Activated CD4-positive, alpha-beta T cell treated with anti-CD3 and anti-CD28 coated beads, Interleukin-2, amount 50 U/mL, for 4 hours (primary cell): ENCODE data around the gene CAMK2N2.

Experiments
- DNase-seq, 2 experiments: peaks; one replicate each; pipeline ENCODE4 v3.0.0-alpha.2; 2020

CAMK2N2 gene

GRCh38 chr3:184239708-184240107 lies 21.6 kb downstream of the CAMK2N2 start:
- DNase-seq: no peak

DNA sequence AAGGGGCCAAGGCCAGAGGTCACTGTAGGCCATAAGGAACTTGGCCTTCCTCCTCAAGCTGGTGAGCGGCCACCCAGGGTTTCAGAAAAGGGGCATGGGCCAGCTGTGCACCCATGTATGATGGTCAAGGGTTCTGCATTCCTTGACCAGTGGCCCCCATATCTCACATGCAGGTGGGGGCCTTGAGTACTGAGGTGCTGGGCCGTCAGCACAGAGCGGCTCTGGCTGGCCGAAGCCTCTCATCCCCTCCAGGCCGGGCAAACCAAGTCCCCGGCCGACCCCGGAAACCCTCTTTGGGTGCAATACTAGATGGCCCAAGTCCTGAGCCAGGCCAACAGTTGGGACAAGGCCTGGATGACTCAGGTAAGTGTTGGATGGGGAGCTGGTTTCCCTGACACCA lies 22.1 kb downstream of the CAMK2N2 start:
- DNase-seq: no peak

DNA sequence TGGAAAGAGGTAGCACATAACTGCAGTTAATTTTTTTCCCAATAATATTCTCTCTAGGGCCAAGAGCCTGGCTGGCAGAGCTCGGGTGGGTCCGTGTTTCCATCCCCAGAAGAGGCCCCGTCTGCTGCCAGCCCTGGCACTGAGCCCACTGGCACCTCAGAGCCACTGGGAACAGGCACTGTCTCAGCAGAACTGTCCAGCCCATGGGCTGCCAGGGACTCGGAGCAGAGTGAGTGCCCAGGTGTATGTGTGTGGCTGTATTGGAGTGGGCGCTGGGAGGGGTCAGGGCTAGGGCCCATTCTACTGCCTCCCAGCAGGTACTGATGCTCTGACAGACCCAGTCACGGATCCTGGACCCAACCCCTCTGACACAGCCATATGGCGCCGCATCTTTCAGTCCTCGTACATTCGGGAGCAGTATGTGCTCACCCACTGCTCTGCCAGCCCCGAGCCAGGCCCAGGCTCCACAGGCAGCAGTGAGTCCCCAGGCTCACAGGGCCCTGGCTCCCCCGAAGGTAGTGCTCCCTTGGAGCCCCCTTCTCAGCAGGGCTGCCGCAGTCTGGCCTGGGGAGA lies 23.0 kb downstream of the CAMK2N2 start:
- no peak for DNase-seq

DNA sequence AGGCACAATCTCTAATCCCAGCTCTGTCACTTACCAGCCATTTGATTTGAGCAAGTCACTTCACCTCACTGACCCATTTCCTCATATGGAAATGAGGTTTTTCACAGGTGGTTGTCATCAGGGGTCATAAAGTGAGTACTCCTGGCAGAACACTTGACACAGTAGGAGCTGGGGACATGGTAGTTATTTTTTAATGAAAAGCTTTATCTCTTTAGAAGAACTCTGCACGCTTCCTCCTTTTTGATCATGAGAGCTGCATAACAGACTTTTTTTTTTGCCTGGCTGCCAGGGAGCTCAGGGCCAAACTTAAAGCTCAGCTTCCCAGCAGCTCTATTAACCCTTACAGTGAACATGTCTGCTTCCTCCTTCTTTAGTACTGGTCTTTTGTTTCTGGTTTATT lies 23.5 kb downstream of the CAMK2N2 start:
- no peak for DNase-seq

GRCh38 chr3:184237211-184237610 lies 24.1 kb downstream of the CAMK2N2 start:
- no peak for DNase-seq

DNA sequence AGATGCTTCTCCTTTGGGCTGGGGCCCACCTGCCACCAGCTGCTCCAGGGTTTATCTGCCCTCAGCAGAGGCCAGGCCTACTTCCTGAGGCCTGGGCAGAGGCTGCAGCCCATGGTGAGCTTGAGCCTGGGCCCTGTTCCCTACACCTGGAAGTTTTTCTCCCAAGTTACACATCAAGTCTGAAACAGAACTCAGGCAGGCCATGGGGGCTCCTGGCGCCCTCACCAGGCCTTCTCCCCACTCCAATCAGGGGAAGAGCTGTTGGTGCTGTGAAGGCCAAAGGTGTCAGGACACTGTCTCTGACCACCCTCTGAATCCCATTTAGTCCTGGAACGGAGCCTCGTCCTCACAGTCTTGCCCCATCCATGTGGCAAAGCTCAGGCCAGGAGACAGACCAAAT lies 24.7 kb downstream of the CAMK2N2 start:
- no peak for DNase-seq

DNA sequence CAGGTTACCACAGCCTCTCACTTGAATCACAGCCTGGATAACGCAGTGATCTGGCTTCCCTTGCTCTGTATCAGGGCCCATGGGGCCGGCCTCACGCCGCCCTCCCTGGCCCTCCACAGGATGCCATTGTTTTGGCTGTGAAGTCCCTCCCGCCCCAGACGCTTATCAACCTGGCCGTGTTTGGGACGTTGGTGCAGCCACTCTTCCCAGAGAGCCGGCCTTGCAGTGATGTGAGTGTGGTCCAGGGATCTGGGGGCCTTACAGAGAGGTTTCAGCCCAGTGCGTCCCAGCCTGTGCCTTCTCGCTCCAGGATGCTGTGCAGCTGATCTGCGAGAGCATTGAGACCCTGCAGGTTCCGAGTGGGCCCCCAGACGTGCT lies 25.3 kb downstream of the CAMK2N2 start:
- DNase-seq: no peak

DNA sequence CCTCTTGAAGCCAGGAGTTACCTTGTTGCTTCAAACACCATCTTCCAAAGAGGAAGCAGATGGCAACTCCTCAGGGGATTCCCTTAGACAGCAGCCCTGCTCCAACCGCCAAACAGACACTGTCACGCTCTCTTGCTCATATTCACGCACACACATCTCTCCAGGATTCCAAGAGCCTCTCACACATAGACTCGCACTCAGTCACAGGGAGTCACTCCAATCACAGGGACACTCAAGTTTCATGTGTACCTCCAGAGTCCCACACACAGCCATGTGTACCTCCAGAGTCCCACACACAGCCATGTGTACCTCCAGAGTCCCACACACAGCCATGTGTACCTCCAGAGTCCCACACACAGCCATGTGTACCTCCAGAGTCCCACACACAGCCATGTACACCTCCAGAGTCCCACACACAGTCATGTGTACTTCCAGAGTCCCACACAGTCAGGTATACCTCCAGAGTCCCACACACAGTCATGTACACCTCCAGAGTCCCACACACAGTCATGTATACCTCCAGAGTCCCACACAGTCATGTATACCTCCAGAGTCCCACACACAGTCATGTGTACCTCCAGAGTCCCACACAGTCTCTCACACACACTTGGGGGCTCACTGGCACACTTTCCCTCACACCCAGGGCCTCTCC lies 25.8 kb downstream of the CAMK2N2 start:
- DNase-seq: no peak

DNA sequence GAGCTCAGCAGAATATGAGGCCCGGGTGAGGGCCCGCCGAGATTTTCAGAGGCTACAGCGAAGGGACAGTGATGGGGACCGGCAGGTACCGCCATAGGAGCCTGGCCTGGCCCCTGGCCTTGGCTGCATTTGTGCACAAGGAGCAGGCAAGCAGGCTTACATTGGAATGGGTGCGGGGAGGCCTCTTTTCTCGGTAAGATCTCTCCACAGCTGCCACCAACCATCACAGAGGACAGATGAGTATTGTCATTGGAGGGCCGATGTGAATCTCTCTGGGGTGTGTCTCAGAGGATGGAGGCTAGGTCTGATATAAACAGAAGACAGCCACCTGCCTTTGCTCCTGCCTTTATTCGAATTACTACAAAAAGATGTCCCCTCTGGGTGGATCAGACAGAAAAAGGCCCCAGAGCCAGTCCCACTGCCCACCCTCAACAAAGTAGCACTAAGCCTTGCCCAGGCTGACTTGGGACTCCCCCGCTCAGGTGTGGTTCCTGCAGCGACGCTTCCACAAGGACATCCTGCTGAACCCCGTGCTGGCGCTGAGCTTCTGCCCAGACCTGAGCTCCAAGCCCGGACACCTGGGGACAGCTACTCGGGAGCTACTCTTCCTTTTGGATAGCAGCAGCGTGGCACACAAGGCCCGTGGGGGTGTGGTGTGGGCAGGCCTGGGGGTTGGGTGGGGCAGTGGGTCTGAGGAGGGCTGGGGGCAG lies 26.5 kb downstream of the CAMK2N2 start:
- no peak for DNase-seq

DNA sequence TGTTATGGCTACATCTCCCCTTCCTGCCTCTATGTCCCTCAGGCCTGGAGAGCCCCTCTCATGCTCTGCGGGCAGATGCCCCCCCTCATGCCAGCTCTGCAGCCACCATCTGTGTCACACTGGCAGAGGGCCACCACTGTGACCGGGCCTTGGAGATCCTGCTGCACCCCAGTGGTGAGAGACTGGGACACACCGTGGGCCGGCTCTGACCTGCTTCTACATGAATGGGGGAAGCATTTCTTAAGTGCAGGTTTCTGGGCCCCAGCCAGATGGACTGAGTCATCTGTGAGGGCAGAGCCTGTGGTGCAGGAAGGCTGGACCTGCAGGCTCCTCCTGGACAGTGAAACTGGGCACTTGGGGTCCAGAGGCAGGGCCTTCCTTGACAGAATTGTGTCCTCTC lies 27.1 kb downstream of the CAMK2N2 start:
- DNase-seq: no peak

GRCh38 chr3:184233127-184233843 lies 28.1 kb downstream of the CAMK2N2 start:
- no peak for DNase-seq

GRCh38 chr3:184231671-184232070 lies 29.7 kb downstream of the CAMK2N2 start:
- DNase-seq: no peak

- no peak for DNase-seq
Measured at GRCh38 chr3:184230603-184231528, 30.5 kb downstream of the CAMK2N2 start.

DNA sequence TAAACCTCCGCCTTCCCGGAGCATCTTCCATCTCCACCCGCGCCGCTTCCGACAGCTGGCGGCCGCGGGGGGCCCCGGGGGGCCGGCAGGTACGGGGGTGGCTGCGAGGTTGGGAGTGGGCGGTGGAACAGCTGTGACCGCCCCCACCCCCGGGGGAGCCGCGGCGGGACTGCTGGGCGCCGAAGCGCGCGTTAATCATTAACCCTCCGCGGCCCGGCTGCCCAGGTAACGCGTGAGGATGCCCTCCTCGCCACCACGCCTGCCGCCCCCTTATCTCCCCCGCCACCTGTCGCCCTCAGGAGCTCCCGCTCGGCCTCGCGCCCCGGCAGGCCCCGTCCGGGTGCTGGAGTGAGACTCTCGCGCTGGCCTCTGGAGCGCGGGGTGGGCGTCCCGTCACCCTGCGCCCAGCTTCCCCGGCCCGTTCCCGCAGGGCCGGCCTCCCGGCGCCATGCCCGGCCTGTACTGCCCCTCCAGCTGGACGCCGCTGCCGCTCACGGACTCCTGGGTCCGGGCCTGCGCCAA lies 31.2 kb downstream of the CAMK2N2 start:
- DNase-seq: no peak

DNA sequence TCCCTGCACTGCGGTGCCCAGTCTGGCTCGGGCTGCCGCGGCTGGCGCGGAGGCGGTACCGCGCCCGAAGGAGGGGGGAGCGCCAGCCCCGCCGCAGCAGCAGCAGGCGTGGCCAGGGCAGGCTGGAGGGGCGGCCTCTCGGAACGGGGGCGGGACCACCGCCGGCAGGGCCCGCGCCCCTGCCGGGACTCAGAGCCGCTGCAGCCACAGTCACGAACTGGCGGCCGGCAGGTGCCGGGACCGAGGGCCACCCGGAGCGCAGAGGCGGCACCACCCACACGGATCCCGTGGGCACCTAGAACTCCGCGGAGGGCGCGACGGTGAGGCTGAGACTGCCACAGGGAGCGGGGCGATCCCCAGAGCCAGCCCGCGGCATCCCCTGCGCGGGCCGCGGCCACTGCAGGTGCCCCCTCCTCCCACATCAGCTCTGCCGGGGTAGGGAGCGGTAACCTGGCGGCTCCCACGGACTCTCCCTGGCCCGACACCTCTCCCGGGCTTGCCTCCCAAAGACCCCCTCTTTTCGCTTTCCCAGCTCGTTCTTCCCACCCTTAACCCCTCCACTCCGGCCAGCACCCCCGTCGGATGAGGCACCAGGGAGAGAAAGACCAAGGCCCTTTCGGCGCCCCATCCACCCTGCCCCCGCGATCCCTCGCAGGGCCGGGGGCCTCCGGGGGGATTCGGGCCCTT lies 31.8 kb downstream of the CAMK2N2 start, which contains the start of gene VWA5B2:
Gene VWA5B2 (plus strand): TSS at position 192 of the 687 bp plus-strand sequence. CDS start 944 bp downstream, outside the sequence.
- DNase-seq: peak; percentile 55 to 56

DNA sequence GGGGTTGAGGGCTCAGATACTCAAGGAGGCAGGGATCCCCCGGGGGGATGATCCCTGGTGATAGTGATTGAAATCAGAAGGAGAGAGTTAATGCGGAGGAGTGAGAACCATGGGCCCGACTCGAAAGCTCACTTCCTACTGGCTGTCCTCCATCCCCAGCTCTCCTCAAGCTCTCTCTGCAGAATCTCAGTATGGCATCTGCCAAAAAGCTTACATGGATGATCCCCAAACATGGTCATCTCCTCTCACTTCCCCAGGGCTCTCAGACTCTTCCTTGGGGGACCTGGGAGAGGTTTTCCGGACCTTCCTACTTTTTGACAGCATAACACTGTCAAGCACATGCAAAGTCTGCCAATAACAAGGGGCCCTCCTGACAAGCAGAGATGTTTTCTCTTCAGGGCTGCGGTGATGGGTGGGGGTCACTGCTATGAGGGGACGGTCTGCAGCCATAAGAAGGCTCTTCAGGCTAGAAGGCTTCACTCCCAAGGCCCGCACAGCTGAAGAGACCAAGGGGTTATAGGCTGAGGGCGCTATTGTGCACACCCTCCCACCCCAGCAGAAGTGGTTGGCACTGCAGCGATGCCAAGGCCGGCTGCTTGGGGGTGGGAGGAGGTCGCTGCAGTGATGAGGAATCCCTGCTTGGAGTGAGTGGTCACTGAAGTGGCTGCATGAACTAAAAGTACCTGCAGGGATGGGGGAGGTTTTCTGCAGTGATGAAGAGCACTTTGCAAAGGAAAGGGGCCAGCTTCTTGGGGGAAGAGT lies 32.8 kb downstream of the CAMK2N2 start:
- DNase-seq: no peak

DNA sequence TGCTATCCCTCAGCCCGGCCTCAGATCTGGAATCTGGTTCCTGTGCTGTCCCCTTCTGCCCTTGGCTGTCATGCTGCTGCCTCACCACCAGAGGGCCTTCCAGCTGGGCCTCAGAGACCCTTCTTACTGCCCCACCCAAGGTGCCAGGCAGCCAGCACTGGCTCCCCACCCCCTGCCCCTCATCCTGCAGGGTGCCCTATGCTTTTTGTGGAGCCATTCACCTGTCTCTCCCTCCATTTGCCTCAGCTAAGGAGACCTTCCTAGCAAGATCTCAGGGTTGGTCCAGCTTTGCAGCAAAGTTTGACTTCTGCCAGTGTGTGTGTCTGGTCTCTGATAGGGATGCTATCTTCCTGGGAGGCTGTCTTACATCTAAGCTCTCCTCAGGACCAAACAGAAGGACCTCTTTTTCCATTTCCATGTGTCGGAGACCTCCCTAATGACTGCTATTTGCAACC lies 33.8 kb downstream of the CAMK2N2 start:
- peak; percentile 38 to 46 for DNase-seq

GRCh38 chr3:184223946-184224345 lies 37.4 kb downstream of the CAMK2N2 start:
- no peak for DNase-seq

DNA sequence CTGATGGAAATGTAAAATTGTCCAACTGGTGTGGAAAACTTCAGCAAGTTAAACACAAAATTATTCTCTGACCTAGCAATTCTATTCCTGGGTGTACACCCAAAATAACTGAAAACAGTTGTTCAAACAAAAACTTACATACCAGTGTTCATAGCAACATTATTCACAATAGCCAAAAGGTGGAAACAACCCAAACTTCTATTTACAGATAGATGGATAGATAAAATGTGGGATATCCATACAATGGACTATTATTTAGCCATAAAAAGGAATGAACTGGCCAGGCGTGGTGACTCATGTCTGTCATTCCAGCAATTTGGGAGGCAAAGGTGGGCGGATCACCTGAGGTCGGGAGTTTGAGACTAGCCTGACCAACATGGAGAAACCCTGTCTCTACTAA lies 38.8 kb downstream of the CAMK2N2 start:
- no peak for DNase-seq

- no peak for DNase-seq
Measured at GRCh38 chr3:184218814-184219213, 42.5 kb downstream of the CAMK2N2 start.

DNA sequence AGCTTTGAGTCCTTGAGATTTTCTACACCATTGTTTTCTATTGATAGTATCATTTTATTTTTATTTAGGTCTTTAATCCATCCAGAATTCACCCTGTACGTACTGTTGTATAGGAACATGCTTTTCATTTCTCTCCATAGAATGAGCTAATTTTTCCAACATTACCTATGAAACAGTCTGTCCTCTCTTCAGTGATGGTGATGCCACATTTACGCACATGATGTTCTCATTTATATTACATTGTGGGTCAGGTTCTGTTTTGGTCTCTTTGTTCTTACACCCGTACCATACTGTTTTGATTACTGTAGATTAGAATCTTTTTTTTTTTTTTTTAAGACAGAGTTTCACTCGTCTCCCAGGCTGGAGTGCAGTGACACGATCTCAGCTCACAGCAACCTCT lies 49.6 kb downstream of the CAMK2N2 start:
- no peak for DNase-seq
